ENCODE results near the gene CIITA. TPM values are rescaled to one million over a fixed set of nuclear protein-coding genes. Genes with fewer than 3 reads are reported as not detected.
"Not testable (repeated sequence)": the region's sequence is repeated elsewhere in the genome, so short reads cannot be mapped to it uniquely, and the experiment has no call there.

Gene CIITA
- total RNA-seq, 1 donor from 2014 or later: under 0.01 TPM

GRCh38 chr16:10936272-10936984, 59.4 kb downstream of the CIITA start:
- DNase-seq: no peak

DNA sequence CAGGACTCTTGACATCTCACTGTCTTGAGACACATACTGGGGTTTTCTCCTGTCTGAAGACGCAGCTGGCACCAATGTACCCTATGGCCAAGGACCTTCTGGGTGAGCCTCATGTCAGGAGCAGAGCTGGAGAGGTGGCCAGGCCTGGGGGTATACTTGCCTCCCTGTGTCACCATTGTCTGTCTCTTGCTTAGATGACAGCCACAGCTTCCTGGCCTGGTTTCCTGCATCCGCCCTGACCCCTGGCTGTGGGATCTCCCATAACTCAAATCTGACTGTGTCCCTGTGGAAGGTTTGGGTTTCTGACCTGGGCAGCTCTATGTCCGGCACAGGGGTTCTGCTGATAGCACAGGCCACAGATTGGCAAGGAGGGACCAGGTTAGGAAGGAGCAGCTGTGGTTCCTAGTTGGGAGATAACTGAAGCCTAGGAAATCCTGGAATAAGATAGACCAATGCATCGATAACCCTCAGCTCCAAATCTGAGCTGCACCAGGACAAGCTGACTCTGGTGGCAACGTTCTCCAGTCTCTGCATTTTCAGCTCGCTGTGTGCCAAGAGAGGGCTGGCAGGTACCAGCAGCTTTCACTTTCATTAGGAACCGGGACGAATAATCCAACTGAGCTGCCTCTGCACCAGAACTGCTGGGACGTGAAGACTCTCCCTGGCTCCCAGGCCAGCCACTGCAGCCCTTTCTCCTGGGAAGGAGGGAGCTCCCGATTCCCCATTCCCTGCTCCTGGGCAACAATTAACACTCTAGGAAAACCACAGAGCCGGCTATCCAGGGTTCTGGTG, 60.3 kb downstream of the CIITA start:
- DNase-seq: no peak

DNA sequence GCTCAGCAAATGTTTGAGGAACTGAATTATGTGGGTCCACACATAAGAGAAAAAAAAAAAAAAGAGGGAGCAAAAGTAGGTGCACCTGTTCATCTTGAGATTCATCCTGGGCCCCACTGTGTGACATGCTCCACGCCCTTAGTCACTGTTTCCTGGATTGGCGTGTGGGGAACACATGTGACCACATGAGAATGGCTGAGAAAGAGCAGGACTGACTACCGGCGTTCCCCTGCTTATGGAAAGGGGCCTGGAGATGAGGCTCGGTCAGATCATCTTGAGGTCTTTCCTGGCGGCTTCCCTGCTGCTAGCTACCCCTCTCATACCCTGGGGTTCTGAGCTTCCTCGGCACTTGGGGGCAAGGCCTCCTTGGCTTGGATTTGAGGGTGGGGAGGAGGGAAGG, 61.3 kb downstream of the CIITA start:
- DNase-seq: peak; percentile 50

GRCh38 chr16:10938796-10939648, 62.0 kb downstream of the CIITA start:
- DNase-seq: no peak

DNA sequence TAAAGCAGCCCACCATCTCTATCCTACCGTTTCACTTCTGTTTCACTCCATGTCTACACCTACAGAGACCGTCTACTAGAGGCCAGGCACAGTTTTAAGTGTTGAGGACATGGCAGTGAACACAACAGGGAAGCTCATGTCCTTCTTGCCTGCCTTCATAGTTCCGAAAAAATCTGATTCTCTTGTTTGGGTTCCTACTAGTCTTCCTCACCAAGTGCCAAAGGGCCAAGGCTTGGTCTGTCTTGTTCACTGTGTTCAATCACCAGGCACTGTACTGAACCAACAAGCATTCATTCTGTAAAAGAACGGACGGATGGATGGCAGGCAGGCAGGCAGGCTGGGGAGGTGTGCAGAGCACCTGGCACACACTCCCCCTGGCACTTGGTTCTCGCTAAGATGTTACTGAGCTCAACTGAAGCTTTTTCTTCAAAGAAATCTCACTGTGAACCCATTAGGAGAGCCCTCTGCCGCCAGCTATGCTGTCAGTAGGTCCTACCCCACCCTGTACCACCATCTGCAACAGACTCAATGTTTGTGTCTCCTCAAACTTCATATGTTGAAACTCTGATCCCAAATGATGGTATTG, 62.7 kb downstream of the CIITA start:
- no peak for DNase-seq

DNA sequence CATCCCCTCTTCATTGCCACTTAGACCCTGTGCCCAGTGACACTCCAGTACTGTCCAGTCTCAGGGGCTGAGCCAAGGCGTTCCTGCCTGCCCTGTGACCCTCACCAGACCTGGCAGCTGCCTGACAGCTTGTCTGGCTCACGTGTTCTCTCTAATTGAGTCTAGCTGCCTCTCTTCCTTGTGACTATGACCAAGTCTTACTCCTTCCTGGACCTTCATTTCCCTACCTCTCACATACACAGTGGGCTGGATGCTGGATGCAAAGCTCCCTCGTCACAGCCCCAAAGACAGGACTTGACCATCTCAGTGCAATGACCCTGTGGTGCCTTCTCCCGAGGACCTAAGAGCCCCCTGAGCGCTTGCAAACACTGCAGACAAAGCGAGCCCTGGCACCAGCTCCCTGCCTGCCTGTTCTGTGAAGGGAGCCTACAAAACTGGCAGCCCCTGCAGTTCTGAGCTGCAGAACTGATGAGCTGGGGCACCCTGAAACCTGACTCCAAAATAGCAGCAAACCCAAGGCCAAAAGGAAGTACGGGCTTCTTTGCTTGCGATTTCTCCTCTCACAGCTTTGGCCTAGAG, 63.6 kb downstream of the CIITA start:
- DNase-seq: peak; percentile 36

GRCh38 chr16:10941127-10941933, 64.3 kb downstream of the CIITA start:
- DNase-seq: no peak

DNA sequence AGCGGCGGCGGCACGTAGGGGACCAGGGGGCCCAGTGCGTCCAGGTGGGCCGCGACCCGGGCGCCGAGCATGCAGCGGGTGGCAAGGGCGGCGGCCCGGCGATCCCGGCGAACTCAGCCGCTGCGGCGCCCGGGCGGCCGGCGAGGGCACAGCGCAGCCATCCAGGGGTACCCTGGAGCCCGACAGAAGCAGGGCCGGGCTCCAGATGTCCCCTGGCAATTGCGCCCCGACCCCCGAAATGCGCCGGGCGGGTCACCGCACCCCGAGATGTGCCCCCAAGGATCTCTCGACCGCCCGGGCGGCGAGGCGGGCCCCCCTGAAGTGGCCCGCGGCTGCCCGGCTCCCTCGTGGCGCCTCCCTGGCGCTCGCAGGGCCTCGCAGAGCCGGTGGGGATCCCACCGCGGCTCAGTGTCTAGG, 64.9 kb downstream of the CIITA start:
- DNase-seq: not testable (repeated sequence)

- peak; percentile 93 for DNase-seq
Observed at GRCh38 chr16:10942352-10943063, 65.5 kb downstream of the CIITA start, which contains the start of gene DEXI. DEXI (minus strand) TSS chr16:10942468; CDS start chr16:10942005, 463 bp downstream.

DNA sequence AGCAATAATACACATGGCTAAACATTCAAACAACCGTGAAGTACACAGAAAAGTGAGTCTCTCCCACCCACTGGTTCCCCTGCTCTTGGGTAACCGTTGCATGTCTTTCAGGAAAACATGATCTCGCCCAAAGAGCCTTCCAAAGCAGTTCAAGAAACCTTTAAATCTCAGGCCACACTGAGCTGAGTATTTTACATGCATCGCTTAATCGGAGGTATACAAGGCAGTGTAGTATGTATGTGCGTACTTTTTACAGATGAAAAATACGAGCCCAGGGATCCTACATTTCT, 66.0 kb downstream of the CIITA start:
- no peak for DNase-seq

- peak; percentile 98 for DNase-seq
Observed at GRCh38 chr16:10944249-10945064, 67.5 kb downstream of the CIITA start, which contains the start of gene CLEC16A. CLEC16A (plus strand) TSS chr16:10944564; CDS start chr16:10944718, 154 bp downstream.

DNA sequence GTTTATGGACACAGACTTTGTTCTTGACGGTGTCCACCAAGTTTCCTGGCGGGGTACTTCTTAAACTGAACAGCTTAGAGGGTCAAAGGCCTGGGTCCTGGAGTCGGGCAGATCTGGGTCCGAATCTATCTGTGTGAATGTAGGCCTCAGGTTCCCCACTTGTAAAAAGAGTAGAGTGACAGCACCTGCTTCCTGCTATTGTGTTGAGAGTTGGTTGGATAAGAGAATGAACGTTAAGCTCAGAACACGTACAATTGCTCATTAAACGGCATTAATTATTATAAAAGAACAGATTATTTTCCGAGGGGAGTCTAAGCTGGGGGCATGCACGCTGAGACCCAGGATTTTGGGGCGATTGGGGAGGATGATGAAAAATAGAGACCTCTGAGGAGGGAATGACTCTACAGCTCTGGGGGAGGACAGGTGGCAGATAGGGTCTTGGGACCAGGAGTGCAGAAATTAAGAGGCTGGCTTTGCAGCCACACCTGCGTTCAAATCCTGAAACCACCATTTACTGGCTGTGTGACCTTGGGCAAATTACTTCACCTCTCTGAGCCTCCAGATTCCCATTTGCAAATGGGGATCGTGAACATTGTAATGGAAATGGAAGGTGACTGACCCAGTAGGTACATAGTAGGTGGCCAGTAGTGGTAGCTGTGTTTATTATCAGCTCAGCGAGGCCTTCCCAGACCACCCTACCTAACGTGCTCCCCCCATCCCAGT, 68.2 kb downstream of the CIITA start:
- DNase-seq: peak; percentile 56

DNA sequence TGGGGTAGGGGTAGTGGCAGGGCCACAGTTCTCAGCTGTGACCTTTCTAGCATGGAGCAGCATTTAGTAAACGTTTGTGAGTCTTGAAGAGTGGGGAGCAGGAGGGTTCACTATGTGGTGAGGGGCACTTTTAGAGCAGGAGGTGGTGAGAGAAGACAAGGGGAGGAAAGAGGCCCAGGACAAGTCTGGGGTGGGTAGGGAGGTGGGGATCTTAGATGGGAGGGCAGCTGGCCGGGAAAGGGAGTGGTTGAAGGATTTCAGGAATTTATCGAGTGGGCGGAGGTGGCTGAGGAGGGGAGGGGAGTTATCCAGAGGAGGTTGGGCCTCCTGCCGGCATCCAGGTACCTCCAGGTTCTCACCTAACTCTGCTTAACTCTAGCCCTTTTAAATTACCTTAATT, 69.3 kb downstream of the CIITA start:
- DNase-seq: no peak

DNA sequence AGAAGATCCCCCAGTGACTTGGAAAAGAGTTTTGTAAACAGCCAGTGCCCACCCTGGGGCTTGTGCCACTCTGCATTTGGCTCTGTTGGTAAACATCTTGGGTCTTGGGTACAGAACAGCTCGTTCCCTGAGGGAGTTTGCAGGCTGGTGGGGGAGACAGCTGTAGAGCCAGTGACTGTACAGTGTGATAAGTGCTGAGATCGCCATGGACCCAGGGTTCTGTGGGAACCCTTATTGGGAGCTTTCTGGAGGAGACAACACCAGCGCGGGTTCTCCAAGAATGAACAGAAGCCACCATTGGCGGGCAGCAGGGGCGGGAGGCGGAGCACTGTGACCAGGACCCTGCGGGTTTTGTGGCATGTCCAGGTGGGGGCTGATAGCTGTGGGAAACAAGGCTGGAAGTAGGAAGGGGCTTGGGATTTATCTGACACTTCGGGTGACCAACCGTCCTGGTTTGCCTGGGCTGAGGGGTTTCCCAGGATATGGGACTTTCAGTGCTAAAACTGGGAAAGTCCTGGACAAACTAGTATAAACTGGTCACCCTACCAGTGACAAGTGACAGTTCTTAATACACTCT, 70.3 kb downstream of the CIITA start:
- DNase-seq: no peak

GRCh38 chr16:10949424-10949970, 72.5 kb downstream of the CIITA start:
- DNase-seq: no peak

GRCh38 chr16:10950393-10950792, 73.4 kb downstream of the CIITA start:
- no peak for DNase-seq

DNA sequence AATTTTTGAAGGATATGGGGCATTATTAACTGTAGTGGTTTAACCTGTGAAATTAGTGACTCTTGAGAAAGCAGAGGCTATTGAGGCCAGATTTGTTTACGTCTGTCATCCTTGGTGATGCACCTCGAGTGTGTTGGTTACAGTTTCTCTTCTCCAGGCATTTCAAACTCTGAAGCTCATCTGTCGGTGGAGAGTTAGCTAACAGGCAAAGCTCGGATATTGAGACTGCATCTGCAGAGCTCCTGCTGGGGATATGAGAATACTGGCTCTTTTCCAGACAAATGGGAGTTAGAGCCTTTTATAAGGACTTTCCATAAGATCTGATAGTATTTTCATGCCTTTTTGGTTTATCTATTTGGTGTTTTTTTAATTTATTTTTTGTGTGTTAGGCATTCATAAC, 74.0 kb downstream of the CIITA start:
- DNase-seq: no peak

DNA sequence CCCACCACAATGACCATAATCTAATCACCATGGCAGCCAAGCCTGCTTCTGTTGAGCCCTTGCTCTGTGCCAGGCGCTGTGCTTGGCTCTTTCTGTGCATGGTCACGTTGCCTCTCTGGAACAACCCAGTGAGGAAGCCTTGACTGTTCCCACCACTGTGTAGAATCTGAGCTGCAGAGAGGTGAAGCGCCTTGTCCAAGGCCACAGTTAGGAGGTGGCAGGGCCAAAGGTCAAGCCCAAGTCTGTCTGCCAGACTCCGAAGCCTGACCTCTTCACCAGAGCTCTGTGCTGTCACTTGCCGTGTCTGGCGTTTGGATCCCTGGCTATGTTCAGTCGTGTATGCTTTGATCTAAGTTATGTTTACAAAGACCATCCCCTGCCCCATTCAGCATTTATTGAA, 77.9 kb downstream of the CIITA start:
- no peak for DNase-seq

Data from dermis blood vessel endothelial cell (primary cell).